Fibroblast of skin of right biceps (primary cell): ENCODE measurements around the gene PPP1R3E.
"Not testable (repeated sequence)": the region's sequence is repeated elsewhere in the genome, so short reads cannot be mapped to it uniquely, and the experiment has no call there.

Source experiments
- DNase-seq: peaks from one replicate; pipeline ENCODE4 v3.0.0-alpha.2; 2013

PPP1R3E gene, protein sequence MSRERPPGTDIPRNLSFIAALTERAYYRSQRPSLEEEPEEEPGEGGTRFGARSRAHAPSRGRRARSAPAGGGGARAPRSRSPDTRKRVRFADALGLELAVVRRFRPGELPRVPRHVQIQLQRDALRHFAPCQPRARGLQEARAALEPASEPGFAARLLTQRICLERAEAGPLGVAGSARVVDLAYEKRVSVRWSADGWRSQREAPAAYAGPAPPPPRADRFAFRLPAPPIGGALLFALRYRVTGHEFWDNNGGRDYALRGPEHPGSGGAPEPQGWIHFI

DNA sequence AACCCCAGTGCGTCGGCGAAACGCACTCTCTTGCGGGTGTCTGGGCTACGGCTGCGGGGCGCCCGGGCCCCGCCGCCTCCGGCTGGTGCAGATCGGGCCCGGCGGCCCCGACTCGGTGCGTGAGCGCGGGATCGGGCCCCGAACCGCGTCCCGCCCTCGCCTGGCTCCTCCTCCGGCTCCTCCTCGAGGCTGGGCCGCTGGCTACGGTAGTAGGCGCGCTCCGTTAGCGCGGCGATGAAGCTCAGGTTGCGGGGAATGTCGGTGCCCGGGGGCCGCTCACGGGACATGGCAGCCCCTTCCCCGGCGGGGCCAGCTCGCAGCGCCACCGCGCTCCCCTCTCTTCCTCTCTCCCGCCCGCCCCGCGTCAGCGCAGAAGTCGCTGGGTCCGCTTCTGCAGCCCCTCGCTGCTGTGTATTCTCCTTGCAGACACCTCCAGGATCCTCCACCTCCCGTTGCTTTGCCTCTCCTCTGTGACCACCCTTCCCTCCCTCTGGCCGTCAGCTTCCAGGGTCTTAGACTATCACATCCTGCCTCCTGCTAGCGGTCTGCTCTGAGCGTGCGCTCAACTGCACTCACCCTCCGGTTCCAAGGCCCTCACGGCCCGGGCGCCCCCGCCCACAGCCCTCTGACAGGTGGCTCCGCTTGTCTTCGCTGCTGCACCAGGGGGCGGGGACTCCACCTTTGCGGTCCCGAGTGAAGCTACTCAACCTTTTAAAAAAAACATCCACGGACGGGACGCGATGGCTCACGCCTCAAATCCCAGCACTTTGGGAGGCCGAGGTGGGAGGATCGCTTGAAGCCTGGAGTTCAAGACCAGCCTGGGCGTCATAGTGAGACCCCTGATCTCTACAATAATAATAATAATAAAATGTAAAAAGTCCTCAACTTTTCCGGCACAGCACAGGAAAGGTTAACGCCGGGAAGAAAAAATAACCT, at the start of gene PPP1R3E:
TSS of gene PPP1R3E (minus strand) at position 570 of the 936 bp plus-strand sequence. CDS start at position 287, 283 bp downstream.
- DNase-seq, result peak; percentile 56

DNA sequence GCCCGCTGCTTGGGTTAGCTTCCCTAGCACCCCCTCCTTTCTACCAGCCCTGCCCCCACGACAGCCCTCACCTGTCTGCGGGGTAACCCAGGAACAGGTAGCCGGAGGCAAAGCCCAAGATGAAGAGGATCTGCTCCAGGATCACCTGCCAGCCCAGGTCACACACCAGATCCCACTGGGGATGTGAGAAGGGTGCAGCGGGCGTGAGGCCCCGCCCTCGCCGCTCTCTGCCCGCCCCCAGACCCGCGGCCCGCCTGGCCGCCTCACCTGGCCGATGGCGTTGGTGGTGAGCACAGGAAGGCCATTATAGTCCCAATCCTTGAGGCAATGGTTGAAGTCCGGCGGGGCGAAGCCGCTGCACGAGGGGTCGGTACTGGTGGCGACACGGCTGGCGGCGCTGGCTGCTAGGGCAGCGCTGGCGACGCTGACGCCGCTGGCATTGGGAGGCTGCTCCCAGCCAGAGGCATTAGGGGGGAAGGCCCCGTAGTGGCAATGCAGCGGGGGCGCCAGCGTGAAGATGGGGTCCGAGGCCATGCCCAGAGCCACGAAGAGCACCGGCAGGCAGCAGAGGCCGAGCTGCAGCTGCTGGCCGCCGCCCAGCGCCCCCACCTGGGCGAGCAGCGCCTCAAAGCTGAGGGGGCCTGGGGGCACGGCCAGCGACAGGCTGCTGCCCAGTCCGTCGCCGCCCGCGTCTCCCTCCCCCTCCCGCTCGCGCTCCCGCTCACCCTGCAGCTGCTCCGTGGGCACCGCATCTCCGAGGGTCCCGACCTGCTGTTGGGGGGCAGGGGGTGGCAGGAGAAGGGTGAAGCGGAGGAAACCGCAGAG, 49.2 kb upstream of the PPP1R3E start:
- no peak for DNase-seq

DNA sequence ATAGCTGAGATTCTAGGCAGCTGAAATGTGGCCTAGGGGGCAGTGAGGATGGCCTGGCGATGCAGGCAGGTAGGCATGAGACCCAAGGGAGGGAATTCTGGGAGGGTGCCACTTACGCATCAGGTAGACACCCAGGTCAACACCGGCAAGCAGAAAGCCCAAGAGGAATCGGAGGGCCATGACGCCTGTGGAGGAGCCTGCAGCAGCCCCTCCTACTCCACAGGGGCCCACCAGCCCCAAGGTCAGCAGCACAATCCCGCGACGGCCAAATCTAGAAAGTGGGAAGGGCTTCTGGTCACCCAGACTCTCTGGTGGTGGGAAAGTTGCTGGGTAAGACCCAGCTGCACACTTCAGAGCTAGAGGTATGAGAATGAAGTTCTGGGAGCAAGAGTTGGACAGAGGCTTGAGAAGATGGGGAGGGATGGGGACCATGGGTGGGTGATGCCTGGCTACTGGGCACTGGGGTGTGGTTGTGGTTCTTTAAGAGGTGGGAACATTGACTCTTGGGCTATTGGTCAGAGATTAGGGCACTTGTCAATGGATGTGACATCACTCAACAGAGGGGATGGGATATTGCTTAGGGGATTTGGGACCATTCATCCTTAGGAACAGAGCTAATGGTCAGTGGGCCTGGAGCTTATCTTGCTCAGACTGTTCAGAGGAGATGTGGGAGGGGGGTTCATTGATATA, 46.6 kb upstream of the PPP1R3E start:
- DNase-seq, result no peak

DNA sequence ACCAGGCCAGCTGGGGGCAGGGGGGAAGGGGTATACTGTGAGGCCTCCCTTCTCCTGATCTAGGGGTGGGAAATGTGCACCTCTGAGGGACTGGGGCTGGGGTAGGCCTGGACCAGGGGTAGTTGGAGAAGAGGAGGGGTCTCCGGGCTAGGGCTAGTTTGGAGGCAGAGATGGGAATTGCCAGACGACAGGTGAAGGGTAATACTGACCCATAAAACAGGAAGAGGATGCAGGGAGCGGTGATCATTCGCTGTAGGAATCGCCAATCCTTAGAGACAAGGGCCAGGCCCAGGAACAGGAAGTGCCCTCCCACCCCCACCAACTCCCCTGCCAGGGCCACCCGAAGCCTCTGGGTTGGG, 45.6 kb upstream of the PPP1R3E start:
- DNase-seq, result no peak

DNA sequence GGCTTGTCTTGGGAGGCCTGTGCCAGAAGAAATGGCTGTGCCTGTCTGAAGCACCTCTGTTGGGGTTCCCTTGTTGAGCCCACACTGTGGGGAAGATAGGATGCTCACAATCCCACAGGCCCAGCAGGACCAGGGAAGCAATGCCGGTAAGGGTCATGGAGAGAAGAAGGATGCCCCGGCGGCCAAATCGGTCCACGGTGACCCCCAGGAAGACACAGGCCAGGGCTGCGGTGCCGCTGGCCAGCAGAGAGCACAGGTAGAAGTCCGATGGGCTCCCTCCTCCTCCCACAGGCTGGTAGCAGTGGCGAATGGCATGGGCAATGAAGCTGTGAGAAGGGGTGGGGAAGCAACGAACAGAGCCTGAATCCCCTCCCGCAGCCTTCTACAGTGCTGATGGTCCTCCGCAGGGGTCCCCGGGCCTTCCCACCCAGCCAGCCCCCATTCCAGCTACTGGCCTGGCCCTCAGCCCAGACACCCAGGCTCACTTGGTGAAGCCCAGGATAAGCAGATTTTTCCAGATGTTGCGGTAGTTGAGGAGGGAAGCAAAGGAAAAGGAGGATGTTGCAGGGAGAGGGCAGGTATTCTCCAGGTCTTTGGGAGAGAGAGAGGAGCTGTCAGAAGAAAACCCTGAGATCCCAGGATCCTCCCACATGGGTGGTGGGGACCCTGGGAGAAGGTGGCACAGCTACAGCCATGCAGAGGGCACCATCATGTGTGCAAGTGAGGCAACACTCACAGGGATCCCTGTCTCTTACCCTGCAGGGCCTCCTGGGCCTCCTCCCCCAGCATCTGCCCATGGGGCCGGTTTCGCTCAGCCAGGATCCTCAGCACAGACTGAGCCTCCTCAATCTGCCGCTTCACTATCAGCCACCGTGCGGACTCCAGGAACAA, 45.0 kb upstream of the PPP1R3E start:
- DNase-seq, result no peak

DNA sequence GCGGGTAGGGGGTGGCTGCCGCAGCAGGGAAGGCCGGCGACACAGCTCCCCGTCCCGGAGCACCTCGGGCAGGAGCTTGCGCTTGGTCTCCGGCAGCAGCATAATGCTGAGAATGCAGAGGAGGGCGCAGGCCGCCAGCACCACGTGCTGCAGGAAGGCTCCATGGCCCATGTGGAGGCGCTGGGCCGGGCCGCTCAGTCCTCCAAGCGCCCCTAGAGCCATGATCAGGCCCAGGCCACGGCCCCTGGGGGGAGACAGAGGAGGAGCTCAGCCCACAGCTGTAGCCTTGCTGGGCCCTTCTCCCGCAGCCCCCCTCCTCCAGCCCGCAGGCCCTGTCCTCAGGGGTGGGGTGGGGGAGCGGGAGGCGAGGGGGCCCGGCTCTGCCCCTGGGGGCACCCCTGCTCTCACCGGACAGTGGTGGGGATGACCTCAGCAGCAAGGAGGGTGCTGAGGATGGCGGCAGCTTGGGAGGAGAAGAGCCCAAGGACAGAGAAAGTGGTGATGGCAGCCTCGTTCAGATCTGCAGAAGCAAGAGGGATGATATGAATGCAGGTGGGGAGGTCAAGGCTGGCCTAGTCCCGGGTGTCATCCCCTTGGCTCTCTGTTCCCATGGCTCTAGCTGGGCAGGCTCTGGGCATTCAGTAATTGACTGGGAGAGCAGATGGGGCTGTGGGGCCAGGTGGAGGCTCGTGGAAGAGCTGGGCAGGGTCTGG, 44.2 kb upstream of the PPP1R3E start:
- DNase-seq, result no peak

DNA sequence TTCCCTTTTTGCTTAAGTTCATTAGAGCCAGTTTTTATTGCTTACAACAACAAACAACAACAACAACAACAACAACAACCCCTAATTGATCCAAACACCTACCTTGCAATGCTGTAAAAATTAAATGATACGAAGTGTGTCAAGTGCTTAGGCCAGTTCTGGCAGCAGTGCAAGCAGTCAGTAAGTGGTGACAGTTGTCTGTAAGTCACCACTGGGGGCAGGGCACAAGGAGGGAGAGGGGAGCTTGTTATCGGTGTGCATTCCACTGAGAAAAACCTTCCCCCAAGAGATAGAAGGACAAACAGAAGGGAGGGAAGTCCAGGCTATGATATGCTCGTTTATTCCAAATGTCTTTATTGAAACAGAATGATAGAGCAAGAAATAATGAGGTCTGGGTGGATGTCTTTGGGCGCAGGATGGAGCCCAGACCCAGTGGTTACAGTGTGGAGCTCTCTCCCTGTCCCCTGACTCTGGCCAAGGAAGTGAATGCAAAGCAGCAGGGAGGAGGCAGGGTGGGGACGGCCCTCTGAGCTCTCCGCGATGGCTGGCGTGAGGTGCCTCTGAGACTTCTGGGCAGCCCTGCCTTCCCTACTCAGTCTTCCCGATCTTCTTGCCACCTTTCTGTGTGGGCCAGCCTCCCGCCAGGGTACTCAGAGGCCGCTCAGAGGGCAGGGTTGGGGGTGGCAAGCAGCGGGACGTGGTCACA, 43.5 kb upstream of the PPP1R3E start:
- no peak for DNase-seq

DNA sequence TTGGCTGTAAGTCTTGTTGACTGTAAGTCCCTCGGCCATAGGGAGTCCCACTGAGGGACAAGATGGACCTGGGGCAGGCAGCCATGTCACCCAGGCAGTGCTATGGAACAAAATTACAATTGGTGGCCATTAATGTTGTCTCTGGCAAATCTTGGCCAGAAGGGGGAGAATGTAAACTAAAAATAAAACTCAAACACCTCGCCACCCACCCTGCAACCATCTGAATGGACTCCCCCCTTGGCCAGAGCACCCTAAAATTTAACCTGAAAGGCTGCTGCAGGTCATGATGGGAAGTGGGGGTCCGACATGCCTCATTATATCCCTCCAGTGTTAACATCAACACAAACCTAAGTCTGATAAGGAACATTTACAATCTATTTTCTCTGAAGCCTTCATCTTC, 41.8 kb upstream of the PPP1R3E start:
- DNase-seq, result no peak

DNA sequence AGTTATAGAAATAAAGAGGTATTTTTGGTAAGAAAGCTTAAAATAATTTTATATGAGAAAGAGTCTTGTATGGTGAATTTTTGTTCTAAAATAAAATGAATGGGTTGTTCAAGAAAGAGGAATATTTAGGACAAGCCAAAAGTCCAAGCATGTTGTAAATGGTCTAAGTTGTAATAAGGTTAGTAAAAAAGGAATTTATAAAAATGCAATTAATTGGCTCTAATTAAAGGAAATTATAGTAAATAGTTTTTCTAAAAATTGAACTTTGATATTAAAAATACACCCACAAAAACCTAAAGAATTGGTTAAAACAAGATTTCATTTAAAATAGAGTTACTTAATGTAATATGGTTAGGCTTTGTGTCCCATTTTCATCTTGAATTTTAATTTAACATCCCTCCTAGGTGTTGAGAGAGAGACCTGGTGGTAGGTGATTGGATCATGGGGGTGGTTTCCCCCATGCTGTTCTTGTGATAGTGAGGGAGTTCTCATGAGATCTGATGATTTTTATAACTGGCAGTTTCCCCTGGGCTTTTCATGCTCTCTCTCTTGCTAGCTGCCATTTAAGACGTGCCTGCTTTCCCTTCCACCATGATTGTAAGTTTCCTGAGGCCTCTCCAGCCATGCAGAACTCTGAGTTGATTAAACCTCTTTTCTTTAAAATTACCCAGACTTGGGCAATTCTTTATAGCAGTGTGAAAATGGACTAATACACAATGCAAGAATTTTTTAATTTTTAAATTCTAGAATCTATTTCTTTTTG, 37.0 kb upstream of the PPP1R3E start:
- DNase-seq, result no peak

DNA sequence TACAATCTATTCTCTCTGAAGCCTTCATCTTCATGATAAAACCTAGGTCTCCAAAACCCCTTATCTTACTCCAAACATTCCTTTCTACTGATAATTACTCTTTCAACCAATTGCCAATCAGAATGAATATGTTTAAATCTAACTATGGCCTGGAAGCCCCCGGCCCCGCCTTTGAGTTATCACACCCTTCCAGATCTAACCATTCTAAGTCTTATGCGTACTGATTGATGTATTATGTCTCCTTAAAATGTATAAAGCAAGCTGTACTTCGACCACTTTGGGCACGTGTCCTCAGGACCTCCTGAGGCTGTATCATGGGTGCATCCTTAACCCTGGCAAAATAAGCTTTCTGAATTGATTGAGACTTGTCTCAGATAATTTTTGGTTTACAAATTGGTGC, 33.0 kb upstream of the PPP1R3E start:
- no peak for DNase-seq

DNA sequence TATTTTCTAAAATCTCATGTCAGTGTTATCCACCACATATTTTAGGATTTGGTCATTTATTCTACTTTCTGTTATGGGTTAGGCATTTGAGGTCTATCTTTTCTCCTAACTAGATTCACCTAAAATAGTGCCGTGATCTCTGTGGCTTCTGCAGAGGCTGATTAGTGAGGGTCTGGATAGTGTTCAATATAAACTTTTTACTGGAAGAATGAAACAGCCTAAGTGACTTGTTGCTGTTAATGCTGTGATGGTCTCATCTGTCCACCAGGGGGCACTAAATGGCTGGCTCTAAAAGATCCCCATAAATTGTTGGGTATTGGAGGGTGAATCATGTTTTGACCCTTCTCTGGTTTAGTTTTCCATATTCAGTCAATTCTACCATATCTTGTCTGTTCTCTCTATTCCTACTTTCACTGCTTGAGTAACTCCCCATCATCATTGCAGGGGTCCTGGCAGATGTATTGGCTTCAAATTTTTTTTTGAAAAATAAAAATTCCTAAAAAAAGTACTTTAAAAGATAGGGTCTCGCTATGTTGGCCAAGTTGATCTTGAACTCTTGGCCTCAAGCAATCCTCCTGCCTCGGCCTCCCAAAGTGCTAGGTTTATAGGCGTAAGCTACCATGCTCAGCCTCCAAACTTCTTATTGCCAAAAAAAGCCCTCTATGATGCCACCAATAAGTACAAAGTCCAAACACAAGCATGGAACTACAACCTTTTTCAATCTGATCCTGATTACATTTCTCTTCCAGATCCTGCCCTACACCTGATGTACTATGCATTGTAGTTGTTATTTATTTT, 25.5 kb upstream of the PPP1R3E start:
- peak; percentile 75 for DNase-seq

DNA sequence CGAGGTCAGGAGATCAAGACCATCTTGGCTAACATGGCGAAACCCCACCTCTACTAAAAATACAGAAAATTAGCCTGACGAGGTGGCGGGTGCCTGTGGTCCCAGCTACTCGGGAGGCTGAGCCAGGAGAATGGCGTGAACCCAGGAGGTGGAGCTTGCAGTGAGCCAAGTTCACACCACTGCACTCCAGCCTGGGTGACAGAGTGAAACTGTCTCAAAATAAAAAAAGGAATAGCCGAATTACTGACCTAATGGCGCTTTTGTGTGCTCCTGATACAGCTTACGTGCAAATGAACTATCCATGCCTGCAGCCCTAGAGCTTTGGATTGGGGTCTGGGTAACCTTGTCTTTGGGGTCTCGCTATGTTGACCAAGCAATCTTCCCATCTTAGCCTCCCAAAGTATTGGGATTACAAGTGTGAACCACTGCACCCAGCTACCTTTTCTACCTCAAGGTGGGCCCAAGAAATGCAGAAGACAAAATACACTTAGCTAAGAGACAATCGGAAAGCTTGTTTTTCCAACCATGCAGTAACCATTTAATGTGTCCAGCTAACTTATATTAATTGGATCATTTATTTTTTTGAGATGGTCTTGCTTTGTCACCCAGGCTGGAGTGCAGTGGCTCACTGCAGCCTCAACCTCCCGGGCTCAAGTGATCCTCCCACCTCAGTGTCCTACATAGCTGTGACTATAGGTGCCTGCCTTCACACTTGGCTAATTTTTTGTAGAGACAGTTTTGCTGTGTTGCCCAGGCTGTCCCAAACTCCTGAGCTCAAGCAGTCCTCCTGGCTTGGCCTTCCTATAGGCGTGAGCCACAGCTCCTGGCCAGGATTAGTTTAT, 24.1 kb upstream of the PPP1R3E start:
- no peak for DNase-seq

DNA sequence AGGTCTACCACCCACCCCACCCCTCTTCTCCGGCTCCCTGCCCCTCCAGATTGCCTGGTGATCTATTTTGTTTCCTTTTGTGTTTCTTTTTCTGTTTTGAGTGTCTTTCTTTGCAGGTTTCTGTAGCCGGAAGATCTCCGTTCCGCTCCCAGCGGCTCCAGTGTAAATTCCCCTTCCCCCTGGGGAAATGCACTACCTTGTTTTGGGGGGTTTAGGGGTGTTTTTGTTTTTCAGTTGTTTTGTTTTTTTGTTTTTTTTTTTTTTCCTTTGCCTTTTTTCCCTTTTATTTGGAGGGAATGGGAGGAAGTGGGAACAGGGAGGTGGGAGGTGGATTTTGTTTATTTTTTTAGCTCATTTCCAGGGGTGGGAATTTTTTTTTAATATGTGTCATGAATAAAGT, 23.1 kb upstream of the PPP1R3E start:
- DNase-seq, result not testable (repeated sequence)

DNA sequence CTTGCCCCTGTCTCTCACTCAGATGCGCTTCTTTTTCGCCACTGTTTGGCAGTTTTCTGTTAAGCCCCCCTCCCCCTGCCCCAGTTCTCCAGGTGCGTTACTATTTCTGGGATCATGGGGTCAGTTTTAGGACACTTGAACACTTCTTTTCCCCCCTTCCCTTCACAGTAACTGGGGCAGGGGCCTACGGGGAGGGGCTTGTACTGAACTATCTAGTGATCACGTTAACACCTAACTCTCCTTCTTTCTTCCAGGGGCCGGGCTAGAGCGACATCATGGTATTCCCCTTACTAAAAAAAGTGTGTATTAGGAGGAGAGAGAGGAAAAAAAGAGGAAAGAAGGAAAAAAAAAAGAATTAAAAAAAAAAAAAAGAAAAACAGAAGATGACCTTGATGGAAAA, 22.3 kb upstream of the PPP1R3E start:
- DNase-seq, result no peak

DNA sequence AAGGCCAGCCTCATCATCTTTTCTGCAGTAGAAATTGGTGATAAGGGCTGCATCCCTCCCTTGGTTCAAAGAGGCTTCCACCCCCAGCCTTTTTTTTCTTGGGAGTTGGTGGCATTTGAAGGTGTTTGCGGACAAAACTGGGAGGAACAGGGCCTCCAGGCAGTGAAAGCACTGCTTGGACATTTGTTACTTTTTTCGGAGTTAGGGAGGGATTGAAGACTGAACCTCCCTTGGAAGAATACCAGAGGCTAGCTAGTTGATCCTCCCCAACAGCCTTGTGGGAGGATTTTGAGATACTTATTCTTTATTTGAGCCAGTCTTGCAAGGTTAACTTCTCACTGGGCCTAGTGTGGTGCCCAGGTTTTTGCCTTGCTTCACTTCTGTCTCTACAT, 21.8 kb upstream of the PPP1R3E start:
- DNase-seq, result no peak

DNA sequence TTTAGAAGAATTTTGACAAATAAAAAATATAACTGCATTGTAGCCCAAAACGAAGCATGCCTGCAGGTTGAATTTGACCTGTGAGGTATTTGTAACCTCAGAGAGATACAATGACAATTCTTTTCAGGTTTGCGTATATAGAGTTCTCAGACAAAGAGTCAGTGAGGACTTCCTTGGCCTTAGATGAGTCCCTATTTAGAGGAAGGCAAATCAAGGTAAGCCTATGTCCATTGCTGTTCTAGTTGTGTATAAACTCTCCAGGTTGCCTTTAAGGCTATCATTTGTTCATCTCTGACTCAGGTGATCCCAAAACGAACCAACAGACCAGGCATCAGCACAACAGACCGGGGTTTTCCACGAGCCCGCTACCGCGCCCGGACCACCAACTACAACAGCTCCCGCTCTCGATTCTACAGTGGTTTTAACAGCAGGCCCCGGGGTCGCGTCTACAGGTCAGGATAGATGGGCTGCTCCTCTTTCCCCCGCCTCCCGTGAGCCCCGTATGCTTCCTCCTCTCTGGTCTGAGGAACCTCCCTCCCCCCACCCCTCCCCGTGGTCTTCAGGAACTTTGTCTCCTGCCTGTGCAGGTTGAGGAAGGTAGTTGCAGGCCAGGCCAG, 21.3 kb upstream of the PPP1R3E start:
- DNase-seq, result no peak
